PFSK-1 (cell line): ENCODE data around the gene ABCG8.

ENCODE experiments used
- FOXP2 ChIP-seq: optimal IDR thresholded peaks from 2 replicates; pipeline ENCODE3; 2011; ENCODE audit warnings: borderline replicate concordance, control low read depth, inconsistent platforms; ENCODE audit not compliant: insufficient read depth; ENCODE audit errors: extremely low read length, extremely low read depth
- POLR2AphosphoS5 ChIP-seq: IDR thresholded peaks from 2 replicates; pipeline ENCODE4 v1.6.1; 2012; ENCODE audit warnings: low read depth, mild to moderate bottlenecking, control low read depth, low read length, moderate library complexity
- REST ChIP-seq, 2 experiments: IDR thresholded peaks; 2 replicates each; pipeline versions ENCODE4 v1.6.1 to v1.8.0; 2011 to 2012; ENCODE audit warnings: low read depth in 2 of 2, low read length in 2 of 2, control low read depth in 1 of 2, inconsistent platforms in 1 of 2, mild to moderate bottlenecking in 1 of 2, moderate library complexity in 1 of 2; ENCODE audit not compliant: insufficient read depth in 1 of 2
- SIN3A ChIP-seq: IDR thresholded peaks from 2 replicates; pipeline ENCODE4 v1.6.1; 2012; ENCODE audit warnings: mild to moderate bottlenecking, low read length, moderate library complexity, borderline replicate concordance; ENCODE audit not compliant: insufficient read depth
- TAF1 ChIP-seq: IDR thresholded peaks from 2 replicates; pipeline ENCODE4 v1.6.1; 2012; ENCODE audit warnings: low read length, control low read depth, borderline replicate concordance; ENCODE audit not compliant: insufficient read depth

GRCh38 chr2:43854671-43855070 is 15.9 kb downstream of the ABCG8 start:
- no peak for TF ChIP-seq POLR2AphosphoS5
- no peak for TF ChIP-seq REST (IDR thresholded peaks at IDR 0.05; ENCODE audit: insufficient read depth in 1 of 2, low read depth in 2 of 2, low read length in 2 of 2)
- TF ChIP-seq SIN3A = no peak
- TF ChIP-seq TAF1 = no peak
- no peak for TF ChIP-seq FOXP2
